ENCODE data around the gene CYP51A1.

DNA sequence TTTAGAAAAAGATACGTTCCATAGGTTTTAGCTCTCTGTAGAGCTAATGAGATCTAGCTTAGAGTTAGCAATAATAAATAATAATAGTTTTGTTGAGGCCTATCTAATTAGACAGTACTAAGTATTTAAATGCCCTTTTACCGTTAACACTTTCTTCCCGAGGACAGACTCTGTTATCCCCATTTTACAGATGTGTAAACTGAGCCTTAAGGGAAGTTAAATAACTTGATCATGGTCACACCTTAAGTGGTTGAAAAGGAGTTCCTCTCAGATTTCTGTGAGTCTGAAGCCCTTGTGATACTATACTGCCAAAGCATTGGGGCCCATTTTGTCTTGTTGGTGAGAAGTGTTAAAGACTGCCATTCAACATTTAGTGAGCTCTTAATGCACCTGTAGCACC lies 61.6 kb downstream of the CYP51A1 start:
- TF ChIP-seq CTCF (IDR thresholded peaks at IDR 0.05) (no peak), POLR2A (IDR thresholded peaks at IDR 0.05) (no peak)

All from adrenal gland (tissue), 5 donors.